ENCODE measurements around the gene HERC6.

The HERC6 gene

GRCh38 chr4:88458104-88458740 is 79.6 kb downstream of the HERC6 start:
- TF ChIP-seq MYC (IDR thresholded peaks at IDR 0.05; ENCODE audit: low read depth, low read length): no peak
- TF ChIP-seq, protein P1, sequence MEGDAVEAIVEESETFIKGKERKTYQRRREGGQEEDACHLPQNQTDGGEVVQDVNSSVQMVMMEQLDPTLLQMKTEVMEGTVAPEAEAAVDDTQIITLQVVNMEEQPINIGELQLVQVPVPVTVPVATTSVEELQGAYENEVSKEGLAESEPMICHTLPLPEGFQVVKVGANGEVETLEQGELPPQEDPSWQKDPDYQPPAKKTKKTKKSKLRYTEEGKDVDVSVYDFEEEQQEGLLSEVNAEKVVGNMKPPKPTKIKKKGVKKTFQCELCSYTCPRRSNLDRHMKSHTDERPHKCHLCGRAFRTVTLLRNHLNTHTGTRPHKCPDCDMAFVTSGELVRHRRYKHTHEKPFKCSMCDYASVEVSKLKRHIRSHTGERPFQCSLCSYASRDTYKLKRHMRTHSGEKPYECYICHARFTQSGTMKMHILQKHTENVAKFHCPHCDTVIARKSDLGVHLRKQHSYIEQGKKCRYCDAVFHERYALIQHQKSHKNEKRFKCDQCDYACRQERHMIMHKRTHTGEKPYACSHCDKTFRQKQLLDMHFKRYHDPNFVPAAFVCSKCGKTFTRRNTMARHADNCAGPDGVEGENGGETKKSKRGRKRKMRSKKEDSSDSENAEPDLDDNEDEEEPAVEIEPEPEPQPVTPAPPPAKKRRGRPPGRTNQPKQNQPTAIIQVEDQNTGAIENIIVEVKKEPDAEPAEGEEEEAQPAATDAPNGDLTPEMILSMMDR (IDR thresholded peaks at IDR 0.05; ENCODE audit: low read depth, low read length): no peak
- TF ChIP-seq MAX (IDR thresholded peaks at IDR 0.05; ENCODE audit: low read depth, low read length): no peak
- no peak for TF ChIP-seq POLR2A (IDR thresholded peaks at IDR 0.05; ENCODE audit: extremely low read depth, insufficient read length)
- H3K4me3 ChIP-seq (ENCODE audit: low read depth, low read length): peak overlapping the region; percentile 72
- DNase-seq (ENCODE audit: low read depth): peak; percentile 63

- no peak for TF ChIP-seq MAX (IDR thresholded peaks at IDR 0.05; ENCODE audit: low read depth, low read length)
- TF ChIP-seq MYC (IDR thresholded peaks at IDR 0.05; ENCODE audit: low read depth, low read length): no peak
- TF ChIP-seq, protein P1 (IDR thresholded peaks at IDR 0.05; ENCODE audit: low read depth, low read length): no peak
- TF ChIP-seq POLR2A (IDR thresholded peaks at IDR 0.05; ENCODE audit: extremely low read depth, insufficient read length): no peak
- H3K4me3 ChIP-seq (ENCODE audit: low read depth, low read length): no peak overlapping the region
- no peak for DNase-seq (ENCODE audit: low read depth)
These were observed 87.1 kb downstream of the HERC6 start for GRCh38 chr4:88465653-88466192.

DNA sequence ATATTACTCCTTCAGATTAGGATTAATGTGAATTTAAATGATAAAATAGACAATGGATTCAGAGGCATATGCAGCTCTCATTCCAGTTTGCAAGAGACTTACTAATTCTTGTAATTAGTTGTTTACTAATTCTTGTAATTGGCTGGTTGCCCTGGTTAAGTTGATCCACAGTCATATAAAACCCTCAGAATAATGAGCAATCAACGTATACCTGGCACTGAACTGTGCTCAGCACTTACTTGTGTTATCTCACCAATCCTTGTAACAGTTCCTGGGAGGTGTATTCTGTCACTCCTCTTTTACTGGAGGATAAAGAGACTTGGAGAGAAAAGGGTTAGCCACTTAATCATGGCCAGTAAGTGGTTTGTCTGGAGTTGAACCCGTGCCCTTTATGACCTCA is 88.7 kb downstream of the HERC6 start:
- H3K4me3 ChIP-seq (ENCODE audit: low read depth, low read length): no peak overlapping the region
- no peak for DNase-seq (ENCODE audit: low read depth)
- TF ChIP-seq, protein P1 (IDR thresholded peaks at IDR 0.05; ENCODE audit: low read depth, low read length): no peak
- no peak for TF ChIP-seq POLR2A (IDR thresholded peaks at IDR 0.05; ENCODE audit: extremely low read depth, insufficient read length)

DNA sequence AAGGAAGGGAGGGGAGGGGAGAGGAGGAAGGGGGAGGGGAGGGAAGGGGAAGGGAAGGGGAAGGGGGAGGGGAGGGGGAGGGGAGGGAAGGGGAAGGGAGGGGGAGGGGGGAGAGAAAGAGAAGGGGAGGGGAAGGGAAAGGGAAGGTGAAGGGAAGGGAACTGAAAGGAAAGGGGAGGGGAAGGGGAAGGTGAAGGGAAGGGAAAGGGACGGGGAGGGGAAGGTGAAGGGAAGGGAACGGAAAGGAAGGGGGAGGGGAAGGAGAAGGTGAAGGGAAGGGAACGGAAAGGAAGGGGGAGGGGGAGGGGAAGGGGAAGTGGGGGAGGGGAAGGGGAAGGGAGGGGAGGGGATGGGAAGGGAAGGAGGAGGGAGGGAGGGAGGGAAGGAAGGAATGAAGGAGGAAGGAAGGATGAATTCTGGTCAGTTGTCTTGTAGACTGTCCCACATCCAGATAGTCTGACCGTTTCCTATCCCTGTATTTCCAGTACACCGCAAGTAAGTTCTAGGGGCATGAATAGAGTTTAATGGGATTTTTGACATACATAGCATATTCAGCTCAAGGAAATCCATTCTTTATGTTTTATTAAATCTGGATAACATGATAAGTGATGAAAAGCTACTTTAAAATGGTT is 98.7 kb downstream of the HERC6 start:
- DNase-seq (ENCODE audit: low read depth): no peak
- H3K4me3 ChIP-seq (ENCODE audit: low read depth, low read length): no peak overlapping the region
- TF ChIP-seq POLR2A (IDR thresholded peaks at IDR 0.05; ENCODE audit: extremely low read depth, insufficient read length): no peak
- no peak for TF ChIP-seq MAX (IDR thresholded peaks at IDR 0.05; ENCODE audit: low read depth, low read length)
- TF ChIP-seq MYC (IDR thresholded peaks at IDR 0.05; ENCODE audit: low read depth, low read length): no peak
- TF ChIP-seq, protein P1 (IDR thresholded peaks at IDR 0.05; ENCODE audit: low read depth, low read length): no peak

GRCh38 chr4:88478247-88478646 is 99.6 kb downstream of the HERC6 start:
- DNase-seq (ENCODE audit: low read depth): no peak
- TF ChIP-seq, protein P1 (IDR thresholded peaks at IDR 0.05; ENCODE audit: low read depth, low read length): no peak
- TF ChIP-seq POLR2A (IDR thresholded peaks at IDR 0.05; ENCODE audit: extremely low read depth, insufficient read length): no peak
- TF ChIP-seq MAX (IDR thresholded peaks at IDR 0.05; ENCODE audit: low read depth, low read length): no peak
- TF ChIP-seq MYC (IDR thresholded peaks at IDR 0.05; ENCODE audit: low read depth, low read length): no peak
- no peak overlapping the region for H3K4me3 ChIP-seq (ENCODE audit: low read depth, low read length)
